NCI-H2227 (cell line): Measurements from ENCODE around the gene PIRT.
"Not testable (repeated sequence)": the region's sequence is repeated elsewhere in the genome, so short reads cannot be mapped to it uniquely, and the experiment has no call there.

Source experiments
- DNase-seq: peaks from one replicate; lab custom pipeline; 2025; ENCODE audit not compliant: unreplicated experiment; lab: John Stamatoyannopoulos, UW

PIRT gene

GRCh38 chr17:10837921-10838320 lies at the start of gene PIRT:
PIRT (minus strand) TSS chr17:10838087; CDS start chr17:10825645, 12,442 bp downstream.
- DNase-seq, result no peak

DNA sequence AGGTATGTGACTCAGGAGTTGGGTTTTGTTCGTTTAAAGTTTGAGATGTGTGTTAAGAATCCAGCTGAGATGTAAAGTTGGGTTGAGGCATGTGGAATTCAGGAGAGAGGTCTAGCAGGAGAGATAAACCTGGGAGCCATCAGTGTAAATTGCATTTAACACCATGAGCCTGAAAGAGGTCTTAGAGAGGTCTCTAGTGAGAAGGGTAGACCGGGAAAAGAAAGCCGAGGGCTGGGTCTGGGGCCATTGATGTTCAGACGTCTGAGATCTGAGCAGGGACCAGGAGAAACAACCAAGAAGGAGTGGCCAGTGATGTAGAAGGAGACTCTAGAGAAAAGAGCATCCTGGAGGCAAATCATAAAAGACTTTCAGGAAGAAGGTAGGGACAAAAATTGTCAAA lies 44.1 kb upstream of the PIRT start:
- no peak for DNase-seq

DNA sequence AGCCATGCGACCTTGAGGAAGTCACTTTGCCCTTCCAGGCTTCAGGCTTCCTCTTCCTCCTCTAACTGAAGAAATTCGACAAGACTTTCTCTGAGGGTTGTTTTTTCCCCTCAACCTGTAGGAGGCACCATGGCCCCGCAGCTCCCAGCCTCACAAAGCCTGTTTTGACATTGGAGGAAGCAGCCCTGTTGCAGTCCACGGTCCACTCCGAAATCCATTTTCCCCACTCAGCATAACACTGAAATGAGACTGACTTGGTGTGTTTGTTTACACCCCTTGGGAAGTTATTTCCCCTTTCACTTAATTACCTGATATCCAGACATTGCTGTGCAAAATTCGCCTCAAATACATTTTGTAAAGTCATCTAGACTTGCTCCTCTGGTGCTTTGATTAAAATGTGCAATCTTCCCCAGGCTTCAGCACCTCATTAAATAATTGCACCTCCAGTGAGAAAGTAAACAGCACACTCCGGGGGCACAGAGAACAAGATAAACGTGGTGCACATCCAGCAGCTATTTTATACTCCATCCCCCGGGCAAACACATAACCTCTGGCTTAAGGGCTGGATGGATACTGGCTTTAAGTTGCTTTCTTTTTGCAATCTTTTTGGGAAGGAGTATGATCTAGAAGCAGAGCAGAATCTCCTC lies 41.4 kb upstream of the PIRT start:
- DNase-seq, result no peak

DNA sequence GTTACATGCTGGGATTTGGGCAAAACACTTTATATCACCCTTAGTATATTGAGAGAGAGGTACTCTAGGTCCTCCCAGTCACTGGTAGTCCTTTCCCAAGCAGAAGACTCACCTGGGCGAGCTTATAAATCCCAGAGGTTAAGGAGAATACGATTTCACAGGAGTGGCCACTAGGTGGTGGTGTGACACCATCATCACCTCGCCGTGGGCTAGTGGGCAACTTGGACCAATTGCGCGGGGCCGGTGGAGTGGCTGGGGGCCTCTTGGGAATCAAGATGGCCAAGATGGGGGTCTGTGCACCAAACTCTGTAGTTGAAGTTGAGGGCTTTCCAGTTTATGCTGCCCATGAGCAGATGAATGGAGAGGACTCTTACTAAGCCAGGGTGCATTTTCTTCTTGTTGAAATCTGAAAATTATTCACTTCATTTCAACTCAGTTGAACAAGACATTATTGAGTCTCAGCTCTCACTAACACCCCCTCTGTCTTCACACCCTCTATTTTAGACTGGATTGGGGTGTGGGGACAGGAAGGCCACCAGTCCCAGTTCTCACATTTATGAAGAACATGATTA lies 38.2 kb upstream of the PIRT start:
- peak; percentile 44 for DNase-seq

GRCh38 chr17:10875430-10875851 lies 37.6 kb upstream of the PIRT start:
- no peak for DNase-seq

DNA sequence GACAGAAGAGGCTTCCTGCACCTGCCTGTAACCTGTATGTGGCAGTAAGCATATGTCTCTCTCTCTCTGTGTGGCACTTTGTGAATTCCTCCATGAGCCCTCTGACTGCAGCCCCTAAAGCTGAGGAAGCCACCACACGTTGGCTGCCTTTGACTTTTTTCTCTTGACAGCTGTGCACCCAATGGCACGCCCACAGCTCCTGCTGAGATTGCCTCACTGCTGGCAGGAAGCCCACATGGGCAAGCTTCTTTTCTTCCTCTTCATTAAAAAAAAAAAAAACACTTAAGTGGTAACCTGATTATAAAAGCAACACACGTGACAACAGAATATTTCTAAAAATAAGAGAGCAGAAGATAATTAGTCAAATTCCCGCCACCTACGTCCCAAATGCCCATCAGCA lies 34.0 kb upstream of the PIRT start:
- no peak for DNase-seq

DNA sequence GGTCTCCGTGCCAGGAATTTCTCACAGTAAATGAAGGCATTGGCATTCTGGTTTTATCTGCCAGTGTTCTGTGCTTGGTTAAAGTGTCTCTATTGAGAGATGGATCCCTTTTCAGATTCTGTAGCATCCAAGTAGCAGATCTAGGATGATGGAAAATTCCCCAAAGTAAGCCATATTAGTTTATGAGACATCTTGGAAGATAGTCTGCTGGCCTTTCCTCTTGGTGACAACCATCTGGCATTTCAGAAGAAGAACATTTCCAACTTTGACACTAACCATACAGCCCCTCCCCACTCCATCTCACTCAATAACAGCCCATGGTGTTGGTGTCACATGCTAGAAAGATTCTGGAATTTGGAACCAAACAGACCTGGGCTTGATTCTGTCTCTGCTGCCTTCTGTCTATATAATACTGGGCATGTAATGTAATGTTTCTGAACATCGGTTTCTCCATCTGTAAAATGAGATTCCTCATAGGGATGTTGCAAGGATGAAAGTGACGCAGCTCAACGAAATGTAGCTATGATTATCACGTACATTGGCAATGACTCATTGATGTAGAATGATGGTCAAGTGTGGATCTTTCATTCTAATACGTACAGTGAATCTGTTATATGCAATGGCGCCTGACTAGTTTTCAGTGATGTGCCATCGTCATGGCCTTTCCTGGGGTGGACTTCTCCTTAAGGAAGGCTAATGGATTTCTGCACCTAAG lies 32.6 kb upstream of the PIRT start:
- no peak for DNase-seq

DNA sequence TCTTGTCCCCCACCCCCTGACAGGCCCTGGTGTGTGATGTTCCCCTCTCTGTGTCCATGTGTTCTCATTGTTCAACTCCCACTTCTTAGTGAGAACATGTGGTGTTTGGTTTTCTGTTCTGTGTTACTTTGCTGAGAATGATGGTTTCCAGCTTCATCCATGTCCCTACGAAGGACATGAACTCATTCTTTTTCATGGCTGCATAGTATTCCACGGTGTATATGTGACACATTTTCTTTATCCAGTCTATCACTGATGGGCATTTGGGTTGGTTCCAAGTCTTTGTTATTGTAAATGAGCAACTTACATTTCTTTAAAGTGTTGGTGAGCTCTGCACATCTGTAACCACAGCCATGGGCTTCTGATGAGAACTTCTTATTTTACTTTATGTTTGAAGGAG lies 30.9 kb upstream of the PIRT start:
- DNase-seq, result not testable (repeated sequence)

DNA sequence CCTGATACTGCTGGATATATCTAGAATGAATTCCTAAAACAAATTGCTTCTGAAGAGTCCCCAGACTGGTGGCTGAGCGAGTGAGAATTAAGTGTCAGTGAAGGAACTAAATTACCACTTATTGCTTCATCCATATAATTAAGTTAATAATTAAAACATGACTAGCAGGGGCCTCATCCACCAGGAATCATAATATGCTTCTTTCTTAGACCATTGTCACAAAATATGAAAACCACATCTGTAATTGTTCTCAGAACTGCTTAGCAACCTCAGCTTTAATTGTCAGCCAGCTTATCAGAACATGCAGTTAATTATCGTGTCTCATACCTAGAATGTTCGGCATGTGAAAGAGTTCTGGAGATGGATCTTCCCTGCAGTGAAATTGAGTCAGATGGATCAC lies 21.2 kb upstream of the PIRT start:
- no peak for DNase-seq

DNA sequence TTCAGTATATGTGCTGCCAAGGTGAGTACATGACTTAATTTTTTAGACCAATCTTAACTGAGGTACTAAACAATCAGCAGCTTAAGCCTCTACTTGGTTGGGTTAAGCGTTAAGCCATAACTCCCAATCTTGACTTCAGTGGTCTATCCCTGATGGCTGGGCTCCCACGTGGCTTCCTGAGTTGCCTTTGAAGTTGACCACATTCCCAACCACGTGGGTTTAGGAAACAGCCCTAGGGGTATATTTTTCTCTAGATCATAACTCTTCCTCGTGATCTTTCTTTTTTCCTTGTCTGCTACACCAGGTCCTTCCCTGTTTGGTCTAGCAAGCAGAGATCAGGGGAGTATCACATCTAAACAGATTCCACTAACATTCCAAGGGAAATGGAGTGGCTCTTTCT lies 20.1 kb upstream of the PIRT start:
- DNase-seq, result no peak

DNA sequence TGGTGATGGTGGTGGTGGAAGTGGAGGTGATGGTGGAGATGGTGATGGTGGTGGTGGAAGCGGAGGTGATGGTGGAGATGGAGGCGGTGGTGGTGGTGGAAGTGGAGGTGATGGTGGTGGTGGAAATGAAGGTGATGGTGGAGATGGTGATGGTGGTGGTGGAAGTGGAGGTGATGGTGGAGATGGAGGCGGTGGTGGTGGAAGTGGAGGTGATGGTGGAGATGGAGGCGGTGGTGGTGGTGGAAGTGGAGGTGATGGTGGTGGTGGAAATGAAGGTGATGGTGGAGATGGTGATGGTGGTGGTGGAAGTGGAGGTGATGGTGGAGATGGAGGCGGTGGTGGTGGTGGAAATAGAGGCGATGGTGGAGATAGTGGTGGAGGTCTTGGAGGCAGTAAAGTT lies 8.7 kb upstream of the PIRT start:
- DNase-seq, result not testable (repeated sequence)

- DNase-seq, result no peak
These were observed 7.5 kb upstream of the PIRT start for GRCh38 chr17:10845388-10845751.

DNA sequence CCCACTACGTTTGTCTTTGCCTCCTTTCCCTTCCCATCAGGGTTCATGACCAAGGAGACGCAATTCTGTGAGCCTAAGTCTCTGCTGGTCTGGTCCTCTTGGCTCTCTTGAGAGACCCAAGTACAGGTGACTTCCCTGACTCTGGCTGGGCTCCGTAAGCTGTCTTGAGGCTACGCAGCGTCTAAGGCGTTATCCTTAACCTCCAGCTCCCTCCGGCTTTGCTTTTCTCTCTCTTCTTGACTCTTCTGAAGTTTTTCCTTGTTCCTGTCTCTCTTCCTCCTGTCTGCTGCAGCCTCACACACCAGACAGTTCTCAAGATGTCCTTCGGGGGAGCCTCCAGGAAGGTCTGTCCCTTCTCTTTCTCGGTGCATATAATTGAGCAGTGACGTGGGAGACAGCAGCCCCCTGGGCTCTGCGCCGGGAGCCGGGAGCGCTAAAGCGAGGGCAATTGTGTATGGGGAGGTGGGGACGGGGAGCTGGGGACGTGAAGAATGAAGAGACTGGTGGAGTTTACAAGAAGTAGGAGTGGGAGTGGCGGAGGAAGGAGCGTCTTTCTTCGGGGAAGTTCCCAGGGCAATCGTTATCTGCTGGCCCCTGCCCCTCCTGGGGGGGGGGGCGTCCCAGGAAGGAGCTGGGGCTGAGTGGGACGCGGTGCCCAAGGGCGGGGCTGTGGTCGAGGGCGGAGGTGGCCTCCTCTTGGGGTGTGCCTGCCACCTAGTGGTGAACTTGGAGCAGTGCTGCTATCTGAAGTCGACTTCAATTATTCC lies 6.9 kb upstream of the PIRT start:
- DNase-seq, result peak; percentile 76

GRCh38 chr17:10843811-10844210 lies 5.9 kb upstream of the PIRT start:
- no peak for DNase-seq

GRCh38 chr17:10842658-10843057 lies 4.8 kb upstream of the PIRT start:
- no peak for DNase-seq

DNA sequence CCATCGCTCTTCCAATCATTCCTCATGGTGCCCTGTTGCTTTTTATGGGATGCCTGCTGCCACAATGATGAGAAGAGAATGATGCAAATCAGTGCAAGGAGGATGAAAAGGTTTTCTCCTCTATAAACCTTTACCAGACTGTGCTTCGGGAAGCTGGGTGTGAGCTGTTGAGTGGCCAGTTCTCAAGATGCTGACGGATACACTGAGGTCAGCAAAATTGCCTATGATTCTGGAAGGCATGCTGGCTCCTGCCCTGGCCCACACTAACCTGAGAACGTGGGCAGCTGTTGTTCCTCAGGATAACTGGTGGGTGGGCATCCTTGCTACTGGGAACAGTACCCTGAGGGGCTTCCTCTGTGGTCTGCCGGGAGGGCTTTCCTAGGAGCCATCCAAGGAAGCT lies 795 bp upstream of the PIRT start:
- no peak for DNase-seq

DNA sequence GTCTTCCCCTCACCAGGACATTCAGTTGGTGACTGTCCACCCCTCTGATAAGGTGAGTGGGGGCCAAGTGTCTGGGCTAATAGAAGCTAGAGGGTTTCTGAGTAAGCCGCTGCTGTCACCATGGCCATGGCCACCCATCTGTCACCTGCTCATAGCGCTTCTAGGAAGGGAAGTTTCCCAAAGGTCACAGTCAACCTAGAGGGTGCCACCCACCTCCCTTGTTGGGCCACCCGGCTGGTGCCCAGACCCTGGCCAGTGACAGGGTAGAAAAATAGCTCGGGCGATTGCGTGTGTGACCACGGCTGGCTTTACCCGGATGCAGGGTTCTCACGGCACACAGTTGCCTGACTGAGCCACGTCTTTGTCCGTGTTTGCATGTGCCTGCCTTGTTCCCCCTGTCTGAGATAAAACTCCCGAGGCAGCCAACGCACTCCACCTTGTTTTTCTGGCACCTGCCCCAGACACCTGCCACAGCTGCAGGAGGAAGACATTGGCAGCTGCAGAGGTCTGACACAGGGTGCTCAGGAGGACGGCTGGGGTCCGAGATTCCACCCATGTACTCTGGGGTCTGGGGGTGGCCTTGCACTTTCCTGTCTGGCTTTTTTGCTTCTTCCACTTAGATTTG lies 809 bp downstream of the PIRT start:
- DNase-seq, result no peak

DNA sequence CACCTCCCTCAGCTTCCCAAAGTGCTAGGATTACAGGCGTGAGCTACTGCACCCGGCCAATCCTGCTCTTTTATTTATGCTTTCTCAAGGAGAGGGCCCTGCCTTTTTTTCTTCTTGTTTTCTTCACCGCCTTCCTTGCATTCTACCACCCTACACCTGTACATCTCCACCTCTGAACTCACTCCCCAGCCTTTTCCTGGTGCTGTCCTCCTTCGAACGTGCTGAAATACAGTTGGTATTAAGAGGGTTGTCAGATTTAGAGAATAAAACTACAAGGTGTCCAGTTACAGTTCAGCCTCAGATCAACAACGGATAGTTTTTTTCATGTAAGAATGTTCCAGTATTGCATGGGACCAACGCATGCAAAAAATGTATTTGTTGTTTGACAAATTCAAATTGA lies 1.7 kb downstream of the PIRT start:
- DNase-seq, result no peak

DNA sequence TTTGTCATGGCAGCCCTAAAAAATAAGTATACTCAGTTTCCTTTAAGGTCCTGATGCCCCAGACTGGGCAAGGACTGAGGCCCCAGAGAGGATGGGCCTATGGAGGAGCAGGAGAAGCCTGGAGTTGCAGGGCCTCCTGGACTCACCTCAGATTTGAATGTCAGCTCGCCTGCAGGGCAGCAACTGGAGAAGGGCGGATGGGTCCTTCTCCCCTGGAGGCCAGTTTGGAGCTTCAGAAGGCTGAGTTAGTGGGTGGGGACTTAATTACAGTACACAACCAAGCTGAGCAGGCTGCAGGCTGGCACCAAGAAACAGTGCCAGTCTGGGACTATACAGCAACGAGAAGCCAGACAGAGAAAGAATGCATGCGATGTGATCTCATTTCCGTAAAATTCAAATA lies 6.2 kb downstream of the PIRT start:
- DNase-seq, result no peak

DNA sequence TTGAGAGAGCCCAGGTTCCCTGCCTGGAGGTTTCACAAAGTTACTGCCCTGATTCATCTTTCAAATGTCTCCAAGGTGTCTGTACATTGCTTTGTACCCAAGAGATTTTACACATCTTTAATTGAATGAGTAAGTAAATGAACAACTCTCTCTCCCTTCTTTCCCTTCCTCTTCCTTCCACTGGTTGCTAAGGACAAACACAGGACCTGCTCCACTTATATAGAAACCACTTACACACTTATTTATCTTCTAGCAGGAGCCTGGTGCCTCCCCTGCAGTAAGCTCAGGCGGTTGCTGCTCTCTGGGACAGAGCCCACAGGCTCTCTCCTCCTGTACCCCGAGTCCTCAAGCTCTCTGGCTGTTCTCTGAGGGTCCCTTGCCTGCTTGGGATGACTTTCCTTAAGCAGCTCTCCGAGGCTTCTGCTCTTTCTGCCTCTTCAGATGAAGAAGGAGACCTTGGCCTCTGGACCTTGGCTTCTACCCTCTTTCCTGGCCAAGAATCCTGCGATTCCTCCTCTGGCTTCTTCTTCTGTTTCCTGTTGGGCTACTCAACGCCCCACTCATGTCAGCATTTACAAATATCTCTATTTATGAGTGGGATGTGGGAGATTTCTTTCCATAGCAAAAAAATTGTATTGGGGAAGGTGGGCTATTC lies 9.9 kb downstream of the PIRT start:
- DNase-seq, result no peak

DNA sequence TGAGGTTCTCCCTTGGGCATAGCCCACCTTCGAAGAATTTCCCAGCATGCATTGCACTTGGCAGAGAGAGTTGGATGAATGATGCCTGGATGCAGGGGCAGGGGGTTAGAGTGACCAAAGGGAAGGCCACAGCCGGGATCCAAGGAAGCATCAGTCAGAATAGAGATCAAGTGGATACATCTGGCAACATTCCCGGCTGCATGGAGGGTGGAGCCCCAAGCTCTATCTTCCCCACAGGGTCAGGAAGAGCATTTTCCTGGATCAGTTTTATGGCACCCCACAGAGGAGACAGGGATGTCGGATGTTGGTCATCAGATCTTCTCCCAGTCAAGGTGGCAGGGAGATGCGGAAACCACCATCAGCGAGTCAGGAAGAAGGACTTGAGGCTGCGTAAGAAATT lies 13.0 kb downstream of the PIRT start:
- no peak for DNase-seq
